ENCODE measurements around the gene VGLL2.

The VGLL2 gene, protein sequence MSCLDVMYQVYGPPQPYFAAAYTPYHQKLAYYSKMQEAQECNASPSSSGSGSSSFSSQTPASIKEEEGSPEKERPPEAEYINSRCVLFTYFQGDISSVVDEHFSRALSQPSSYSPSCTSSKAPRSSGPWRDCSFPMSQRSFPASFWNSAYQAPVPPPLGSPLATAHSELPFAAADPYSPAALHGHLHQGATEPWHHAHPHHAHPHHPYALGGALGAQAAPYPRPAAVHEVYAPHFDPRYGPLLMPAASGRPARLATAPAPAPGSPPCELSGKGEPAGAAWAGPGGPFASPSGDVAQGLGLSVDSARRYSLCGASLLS

DNA sequence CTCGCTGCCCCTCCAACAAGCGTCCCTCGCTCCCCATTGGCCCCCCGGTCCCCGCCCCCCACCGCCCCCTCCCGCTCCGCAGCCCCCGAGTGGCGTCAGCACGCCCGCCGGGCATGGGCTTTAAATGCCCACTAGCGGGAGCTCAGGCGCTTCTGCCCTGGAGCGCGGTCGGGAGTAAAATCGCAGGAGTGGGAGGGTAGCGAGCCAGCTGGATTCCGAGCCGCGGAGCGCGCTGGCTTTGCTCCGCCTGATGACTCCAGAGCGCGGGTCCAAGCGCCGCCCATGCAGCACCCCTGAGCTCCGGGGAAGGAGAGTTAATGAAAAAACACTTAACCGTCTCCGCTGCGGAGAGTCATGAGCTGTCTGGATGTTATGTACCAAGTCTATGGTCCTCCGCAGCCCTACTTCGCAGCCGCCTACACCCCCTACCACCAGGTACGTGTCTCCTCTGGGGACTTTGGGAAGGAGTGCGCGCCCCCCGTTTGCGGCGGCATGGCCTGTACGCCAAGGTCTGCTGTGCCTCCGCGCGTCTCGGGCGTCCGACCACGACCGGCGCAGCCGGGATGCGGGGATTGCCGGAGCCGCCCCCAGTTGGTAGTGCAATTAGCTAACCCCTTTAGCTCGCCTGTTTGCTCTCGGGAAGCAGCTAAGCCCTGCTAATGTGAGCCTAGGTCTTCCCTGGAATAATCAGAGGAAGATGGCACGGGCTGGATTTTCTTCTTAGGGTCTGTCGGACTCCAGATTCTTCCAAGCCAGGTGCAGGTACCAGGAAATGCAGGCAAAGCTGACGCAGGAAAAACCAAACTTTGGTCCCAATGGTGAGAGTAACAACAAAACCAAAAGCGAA is at the start of gene VGLL2:
VGLL2 (plus strand) TSS at position 149 of the 847 bp plus-strand sequence; CDS start at position 355, 206 bp downstream.
- TF ChIP-seq NFIC (IDR thresholded peaks at IDR 0.05): no peak
- TF ChIP-seq, protein P1, sequence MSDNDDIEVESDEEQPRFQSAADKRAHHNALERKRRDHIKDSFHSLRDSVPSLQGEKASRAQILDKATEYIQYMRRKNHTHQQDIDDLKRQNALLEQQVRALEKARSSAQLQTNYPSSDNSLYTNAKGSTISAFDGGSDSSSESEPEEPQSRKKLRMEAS (IDR thresholded peaks at IDR 0.05): 0 out of 2 replicates have a peak, but pooled peaks have one; percentile 14

- TF ChIP-seq TAF1 (IDR thresholded peaks at IDR 0.05; ENCODE audit: low read depth): no peak
These were observed 42.5 kb upstream of the VGLL2 start for GRCh38 chr6:117222861-117223260.

DNA sequence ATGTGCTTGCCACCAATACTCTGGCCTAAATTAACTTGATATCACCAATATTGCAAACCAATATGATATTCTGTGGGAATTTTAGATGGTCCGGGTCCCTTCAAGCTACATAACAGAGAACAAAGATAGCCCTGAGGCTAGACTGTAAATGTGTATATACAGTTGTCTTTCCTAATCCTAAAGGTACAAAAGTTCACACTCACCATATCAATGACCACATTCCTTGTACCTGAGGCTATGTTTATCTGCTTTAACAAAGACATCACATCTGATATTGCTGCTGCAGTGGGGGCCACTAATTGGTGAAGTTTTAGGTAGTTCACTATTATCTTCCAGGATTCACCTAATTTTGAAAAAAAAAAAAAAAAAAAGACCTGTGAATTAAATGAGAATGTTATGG is 38.6 kb upstream of the VGLL2 start:
- TF ChIP-seq EP300 (IDR thresholded peaks at IDR 0.05; ENCODE audit: borderline replicate concordance) (no peak), ZBTB7A (IDR thresholded peaks at IDR 0.05; ENCODE audit: low read depth) (no peak), FOXM1 (IDR thresholded peaks at IDR 0.05; ENCODE audit: borderline replicate concordance, low read depth) (no peak), RAD21 (IDR thresholded peaks at IDR 0.05; ENCODE audit: low read depth) (no peak), TEAD4 (IDR thresholded peaks at IDR 0.05) (no peak), CREB1 (IDR thresholded peaks at IDR 0.05; ENCODE audit: low read depth) (no peak), NFIC (IDR thresholded peaks at IDR 0.05) (no peak), TAF1 (IDR thresholded peaks at IDR 0.05; ENCODE audit: low read depth) (no peak), CEBPB (IDR thresholded peaks at IDR 0.05) (no peak), EGR1 (IDR thresholded peaks at IDR 0.05) (no peak), TCF12 (IDR thresholded peaks at IDR 0.05; ENCODE audit: low read depth) (no peak), YY1 (IDR thresholded peaks at IDR 0.05; ENCODE audit: low read depth) (no peak)
- TF ChIP-seq, protein P1 (IDR thresholded peaks at IDR 0.05): no peak

GRCh38 chr6:117227245-117227962 is 38.0 kb upstream of the VGLL2 start:
- TF ChIP-seq, protein P1 (IDR thresholded peaks at IDR 0.05): no peak
- no peak for TF ChIP-seq TAF1 (IDR thresholded peaks at IDR 0.05; ENCODE audit: low read depth)
- TF ChIP-seq FOXM1 (IDR thresholded peaks at IDR 0.05; ENCODE audit: borderline replicate concordance, low read depth): no peak
- no peak for TF ChIP-seq NFIC (IDR thresholded peaks at IDR 0.05)
- no peak for TF ChIP-seq TEAD4 (IDR thresholded peaks at IDR 0.05)
- no peak for TF ChIP-seq TCF12 (IDR thresholded peaks at IDR 0.05; ENCODE audit: low read depth)
- TF ChIP-seq USF1 (IDR thresholded peaks at IDR 0.05): no peak
- TF ChIP-seq RAD21 (IDR thresholded peaks at IDR 0.05; ENCODE audit: low read depth): no peak
- no peak for TF ChIP-seq CREB1 (IDR thresholded peaks at IDR 0.05; ENCODE audit: low read depth)
- no peak for TF ChIP-seq YY1 (IDR thresholded peaks at IDR 0.05; ENCODE audit: low read depth)
- TF ChIP-seq EP300 (IDR thresholded peaks at IDR 0.05; ENCODE audit: borderline replicate concordance): no peak
- TF ChIP-seq ZBTB7A (IDR thresholded peaks at IDR 0.05; ENCODE audit: low read depth): no peak
- TF ChIP-seq, protein P2, sequence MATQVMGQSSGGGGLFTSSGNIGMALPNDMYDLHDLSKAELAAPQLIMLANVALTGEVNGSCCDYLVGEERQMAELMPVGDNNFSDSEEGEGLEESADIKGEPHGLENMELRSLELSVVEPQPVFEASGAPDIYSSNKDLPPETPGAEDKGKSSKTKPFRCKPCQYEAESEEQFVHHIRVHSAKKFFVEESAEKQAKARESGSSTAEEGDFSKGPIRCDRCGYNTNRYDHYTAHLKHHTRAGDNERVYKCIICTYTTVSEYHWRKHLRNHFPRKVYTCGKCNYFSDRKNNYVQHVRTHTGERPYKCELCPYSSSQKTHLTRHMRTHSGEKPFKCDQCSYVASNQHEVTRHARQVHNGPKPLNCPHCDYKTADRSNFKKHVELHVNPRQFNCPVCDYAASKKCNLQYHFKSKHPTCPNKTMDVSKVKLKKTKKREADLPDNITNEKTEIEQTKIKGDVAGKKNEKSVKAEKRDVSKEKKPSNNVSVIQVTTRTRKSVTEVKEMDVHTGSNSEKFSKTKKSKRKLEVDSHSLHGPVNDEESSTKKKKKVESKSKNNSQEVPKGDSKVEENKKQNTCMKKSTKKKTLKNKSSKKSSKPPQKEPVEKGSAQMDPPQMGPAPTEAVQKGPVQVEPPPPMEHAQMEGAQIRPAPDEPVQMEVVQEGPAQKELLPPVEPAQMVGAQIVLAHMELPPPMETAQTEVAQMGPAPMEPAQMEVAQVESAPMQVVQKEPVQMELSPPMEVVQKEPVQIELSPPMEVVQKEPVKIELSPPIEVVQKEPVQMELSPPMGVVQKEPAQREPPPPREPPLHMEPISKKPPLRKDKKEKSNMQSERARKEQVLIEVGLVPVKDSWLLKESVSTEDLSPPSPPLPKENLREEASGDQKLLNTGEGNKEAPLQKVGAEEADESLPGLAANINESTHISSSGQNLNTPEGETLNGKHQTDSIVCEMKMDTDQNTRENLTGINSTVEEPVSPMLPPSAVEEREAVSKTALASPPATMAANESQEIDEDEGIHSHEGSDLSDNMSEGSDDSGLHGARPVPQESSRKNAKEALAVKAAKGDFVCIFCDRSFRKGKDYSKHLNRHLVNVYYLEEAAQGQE (IDR thresholded peaks at IDR 0.05; ENCODE audit: low read depth): no peak
- no peak for TF ChIP-seq EGR1 (IDR thresholded peaks at IDR 0.05)
- TF ChIP-seq CEBPB (IDR thresholded peaks at IDR 0.05): no peak

DNA sequence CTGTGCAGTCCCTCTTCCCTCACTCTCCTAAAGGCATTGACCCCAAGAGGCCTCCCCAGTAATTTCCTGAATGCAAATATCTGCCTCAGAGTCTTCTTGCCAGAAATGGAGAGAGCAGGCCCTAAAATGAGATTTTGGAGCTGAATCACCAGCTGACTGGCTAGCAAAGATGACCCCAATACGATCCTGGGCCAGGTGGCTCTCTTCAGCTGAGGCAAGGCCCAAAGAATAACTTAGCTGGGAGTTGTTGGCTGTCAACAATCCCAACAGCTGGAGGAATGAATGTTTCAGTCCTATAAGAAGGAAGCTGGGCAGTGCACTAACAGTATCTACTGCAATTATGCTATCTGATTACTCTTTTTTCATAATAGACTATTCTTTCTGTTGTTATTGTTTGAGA is 37.2 kb upstream of the VGLL2 start:
- TF ChIP-seq TEAD4 (IDR thresholded peaks at IDR 0.05) (no peak), FOXM1 (IDR thresholded peaks at IDR 0.05; ENCODE audit: borderline replicate concordance, low read depth) (no peak), YY1 (IDR thresholded peaks at IDR 0.05; ENCODE audit: low read depth) (no peak), NFIC (IDR thresholded peaks at IDR 0.05) (no peak), TCF12 (IDR thresholded peaks at IDR 0.05; ENCODE audit: low read depth) (no peak), TAF1 (IDR thresholded peaks at IDR 0.05; ENCODE audit: low read depth) (no peak), ZBTB7A (IDR thresholded peaks at IDR 0.05; ENCODE audit: low read depth) (no peak), CEBPB (IDR thresholded peaks at IDR 0.05) (no peak), EP300 (IDR thresholded peaks at IDR 0.05; ENCODE audit: borderline replicate concordance) (no peak), RAD21 (IDR thresholded peaks at IDR 0.05; ENCODE audit: low read depth) (no peak)

- TF ChIP-seq TEAD4 (IDR thresholded peaks at IDR 0.05) (no peak), FOXM1 (IDR thresholded peaks at IDR 0.05; ENCODE audit: borderline replicate concordance, low read depth) (no peak), EP300 (IDR thresholded peaks at IDR 0.05; ENCODE audit: borderline replicate concordance) (no peak), USF1 (IDR thresholded peaks at IDR 0.05) (no peak), TAF1 (IDR thresholded peaks at IDR 0.05; ENCODE audit: low read depth) (no peak), TCF12 (IDR thresholded peaks at IDR 0.05; ENCODE audit: low read depth) (no peak), RAD21 (IDR thresholded peaks at IDR 0.05; ENCODE audit: low read depth) (no peak), CEBPB (IDR thresholded peaks at IDR 0.05) (no peak), EGR1 (IDR thresholded peaks at IDR 0.05) (no peak), NFIC (IDR thresholded peaks at IDR 0.05) (no peak), CREB1 (IDR thresholded peaks at IDR 0.05; ENCODE audit: low read depth) (no peak), YY1 (IDR thresholded peaks at IDR 0.05; ENCODE audit: low read depth) (no peak), ZBTB7A (IDR thresholded peaks at IDR 0.05; ENCODE audit: low read depth) (no peak)
- TF ChIP-seq, protein P2 (IDR thresholded peaks at IDR 0.05; ENCODE audit: low read depth): no peak
- TF ChIP-seq, protein P1 (IDR thresholded peaks at IDR 0.05): no peak
These were observed 35.5 kb upstream of the VGLL2 start for GRCh38 chr6:117229870-117230269.

All from Ishikawa (cell line).